Keratinocyte (primary cell): ENCODE measurements around the gene AGPS. TPM values are rescaled to one million over a fixed set of nuclear protein-coding genes. Genes with fewer than 3 reads are reported as not detected.

Experiments used
- DNase-seq: peaks from one replicate; pipeline ENCODE4 v3.0.0-alpha.2; 2011; ENCODE audit warnings: low read depth, missing footprints, low spot score
- FAIRE-seq: peaks from 2 replicates; lab custom pipeline; 2011; peaks lifted over from hg19 to GRCh38; lab: Jason Lieb, UNC
- H2AFZ ChIP-seq: 2 replicates; pipeline ENCODE4 v1.6.0; 2012; ENCODE audit warnings: low read length, control low read depth, inconsistent platforms; ENCODE audit not compliant: control insufficient read depth
- H3K27ac ChIP-seq: 2 replicates; pipeline ENCODE4 v1.5.1; 2011; ENCODE audit warnings: low read length; ENCODE audit not compliant: control insufficient read depth, insufficient read depth
- H3K27me3 ChIP-seq: 3 replicates; pipeline ENCODE4 v1.6.0; 2011; ENCODE audit warnings: low read length; ENCODE audit not compliant: control insufficient read depth, insufficient read depth; ENCODE audit errors: extremely low read depth
- H3K36me3 ChIP-seq, 2 experiments: 2 replicates in 1 of 2; 3 replicates in 1 of 2; pipeline ENCODE4 v1.5.1; 2011; ENCODE audit warnings: low read length in 2 of 2, mild to moderate bottlenecking in 1 of 2; ENCODE audit not compliant: control insufficient read depth in 2 of 2, insufficient read depth in 2 of 2; ENCODE audit errors: extremely low read depth in 1 of 2
- H3K4me1 ChIP-seq: 3 replicates; pipeline ENCODE4 v1.5.1; 2011; ENCODE audit warnings: low read length; ENCODE audit not compliant: control insufficient read depth, insufficient read depth; ENCODE audit errors: extremely low read depth
- H3K4me2 ChIP-seq: 3 replicates; pipeline ENCODE4 v1.6.0; 2011; ENCODE audit warnings: low read depth, low read length; ENCODE audit not compliant: control insufficient read depth, insufficient read depth; ENCODE audit errors: extremely low read depth
- H3K4me3 ChIP-seq, 3 experiments: fragments of 200-600 bp in 1 of 3; sonication (generic) in 1 of 3; 2 replicates in 2 of 3; 3 replicates in 1 of 3; pipeline ENCODE4 v1.5.1; 2011 to 2016; ENCODE audit warnings: low read length in 3 of 3, mild to moderate bottlenecking in 3 of 3, control low read depth in 2 of 3, inconsistent platforms in 1 of 3, low read depth in 1 of 3, mixed read lengths in 1 of 3, mixed run types in 1 of 3, moderate library complexity in 1 of 3; ENCODE audit not compliant: control insufficient read depth in 2 of 3, insufficient read depth in 2 of 3; ENCODE audit errors: extremely low read depth in 1 of 3
- H3K79me2 ChIP-seq: 2 replicates; pipeline ENCODE4 v1.6.0; 2012; ENCODE audit warnings: low read length; ENCODE audit not compliant: control insufficient read depth, insufficient read depth
- H3K9ac ChIP-seq: 3 replicates; pipeline ENCODE4 v1.6.0; 2011; ENCODE audit warnings: low read length; ENCODE audit not compliant: control insufficient read depth, insufficient read depth; ENCODE audit errors: extremely low read depth
- H3K9me1 ChIP-seq: 3 replicates; pipeline ENCODE4 v1.6.0; 2011; ENCODE audit warnings: low read length; ENCODE audit not compliant: control insufficient read depth, insufficient read depth; ENCODE audit errors: extremely low read depth
- H3K9me3 ChIP-seq: 2 replicates; pipeline ENCODE4 v1.5.1; 2012; ENCODE audit warnings: low read depth, low read length; ENCODE audit not compliant: control insufficient read depth
- H4K20me1 ChIP-seq: 3 replicates; pipeline ENCODE4 v1.6.0; 2011; ENCODE audit warnings: low read length; ENCODE audit not compliant: control insufficient read depth, insufficient read depth; ENCODE audit errors: extremely low read depth
- EZH2 ChIP-seq: IDR thresholded peaks from one replicate; pipeline ENCODE4 v1.6.1; 2012; ENCODE audit warnings: inconsistent platforms, mild to moderate bottlenecking, low read length, moderate library complexity
- dilution Hi-C: fragments of 300-500 bp; cut with MboI; formaldehyde crosslinking; loops from one replicate; pipeline ENCODE4 v1.7.0; 2020; ENCODE audit warnings: low sequenced_read_pairs; ENCODE audit not compliant: extremely low pct_ligation_motif_present
- polyA plus RNA-seq, 5 experiments: library from polyadenylated mRNA; depleted of rRNA in 3 of 5; stranded (reverse) in 3 of 5; stranded (forward) in 1 of 5; unstranded in 1 of 5; fragments of >200 nt; gene quantifications; 1 replicate in 1 of 5; 2 replicates in 3 of 5; 3 replicates in 1 of 5; pipeline versions ENCODE4 v1.2.1 to v1.2.3, GENCODE V29; 2011 to 2012; ENCODE audit warnings: missing spikeins in 2 of 5, low read depth in 1 of 5, low replicate concordance in 1 of 5
- TF ChIP-seq, protein P1 (sequence below), 3 experiments: IDR thresholded peaks in 1 of 3; conservative IDR thresholded peaks in 1 of 3; optimal IDR thresholded peaks in 1 of 3; 2 replicates in 2 of 3; 3 replicates in 1 of 3; pipeline versions ENCODE3 to v1.5.1; 2011; ENCODE audit warnings: low read length in 3 of 3, mild to moderate bottlenecking in 3 of 3, moderate library complexity in 2 of 3, control low read depth in 1 of 3, inconsistent platforms in 1 of 3; ENCODE audit not compliant: insufficient read depth in 2 of 3; ENCODE audit errors: extremely low read depth in 1 of 3

The AGPS gene
- polyA plus RNA-seq, 1 donor (not counting 4 experiments of a cell fraction or from before 2014, with no cell fraction given): 28.0 TPM

DNA sequence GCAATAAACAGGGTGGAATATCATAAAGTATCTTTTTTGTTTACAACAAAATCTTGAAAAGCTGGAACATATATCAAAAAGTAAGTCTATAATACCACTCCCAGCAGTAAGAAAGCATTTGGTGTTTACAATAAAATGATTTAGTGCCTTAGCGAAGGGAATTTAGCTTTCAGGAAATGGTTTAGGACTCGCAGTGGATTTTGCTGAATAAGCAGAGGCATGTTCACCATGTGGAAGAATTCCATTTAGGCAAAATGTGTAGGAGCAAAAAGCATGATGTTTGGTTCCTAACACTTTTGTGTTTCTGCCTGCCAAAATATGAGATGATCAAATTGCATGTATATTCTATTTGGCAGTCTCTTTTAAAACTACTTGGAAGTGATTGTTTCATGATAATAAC is 163.6 kb downstream of the AGPS start:
- TF ChIP-seq EZH2: no peak
- TF ChIP-seq, protein P1, sequence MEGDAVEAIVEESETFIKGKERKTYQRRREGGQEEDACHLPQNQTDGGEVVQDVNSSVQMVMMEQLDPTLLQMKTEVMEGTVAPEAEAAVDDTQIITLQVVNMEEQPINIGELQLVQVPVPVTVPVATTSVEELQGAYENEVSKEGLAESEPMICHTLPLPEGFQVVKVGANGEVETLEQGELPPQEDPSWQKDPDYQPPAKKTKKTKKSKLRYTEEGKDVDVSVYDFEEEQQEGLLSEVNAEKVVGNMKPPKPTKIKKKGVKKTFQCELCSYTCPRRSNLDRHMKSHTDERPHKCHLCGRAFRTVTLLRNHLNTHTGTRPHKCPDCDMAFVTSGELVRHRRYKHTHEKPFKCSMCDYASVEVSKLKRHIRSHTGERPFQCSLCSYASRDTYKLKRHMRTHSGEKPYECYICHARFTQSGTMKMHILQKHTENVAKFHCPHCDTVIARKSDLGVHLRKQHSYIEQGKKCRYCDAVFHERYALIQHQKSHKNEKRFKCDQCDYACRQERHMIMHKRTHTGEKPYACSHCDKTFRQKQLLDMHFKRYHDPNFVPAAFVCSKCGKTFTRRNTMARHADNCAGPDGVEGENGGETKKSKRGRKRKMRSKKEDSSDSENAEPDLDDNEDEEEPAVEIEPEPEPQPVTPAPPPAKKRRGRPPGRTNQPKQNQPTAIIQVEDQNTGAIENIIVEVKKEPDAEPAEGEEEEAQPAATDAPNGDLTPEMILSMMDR (optimal IDR thresholded peaks at IDR 0.05 in 1 of 3, IDR thresholded peaks at IDR 0.05 in 1 of 3, conservative IDR thresholded peaks at IDR 0.05 in 1 of 3; ENCODE audit: extremely low read depth in 1 of 3, insufficient read depth in 2 of 3, low read length in 3 of 3): no peak
- FAIRE-seq: no peak

DNA sequence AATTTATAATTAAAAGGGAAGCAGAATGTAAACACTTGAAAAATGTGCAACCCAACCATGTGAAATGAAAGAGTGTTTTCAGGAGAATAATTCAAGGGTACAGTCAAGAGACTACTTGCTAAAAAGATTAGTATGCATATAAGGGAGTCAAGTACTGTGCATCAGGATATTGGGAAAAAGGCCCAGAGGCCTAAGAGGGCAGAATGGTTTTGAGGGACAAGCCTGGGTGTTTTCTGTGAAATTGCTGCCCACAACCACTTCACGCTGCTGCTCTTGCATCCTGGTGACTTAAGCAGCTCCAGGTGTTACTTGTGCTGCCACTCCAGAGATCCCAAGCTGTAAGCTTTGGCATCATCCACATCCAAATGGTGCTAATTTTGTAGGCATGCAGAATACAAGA is 165.2 kb downstream of the AGPS start:
- Histone ChIP-seq H3K27ac (no peak overlapping the region), H3K36me3 (no peaks in the 10 kb centered on the region), H3K4me3 (no peak overlapping the region), H3K4me2 (no peak overlapping the region), H3K79me2 (no peaks in the 10 kb centered on the region), H3K9ac (no peak overlapping the region), H2AFZ (no peak overlapping the region), H3K27me3 (no peaks in the 10 kb centered on the region), H3K9me1 (no peaks in the 10 kb centered on the region), H3K4me1 (no peaks in the 10 kb centered on the region), H4K20me1 (no peaks in the 10 kb centered on the region), H3K9me3 (no peaks in the 10 kb centered on the region)
- dilution Hi-C loops: no loop called here
- TF ChIP-seq, protein P1 (optimal IDR thresholded peaks at IDR 0.05 in 1 of 3, IDR thresholded peaks at IDR 0.05 in 1 of 3, conservative IDR thresholded peaks at IDR 0.05 in 1 of 3; ENCODE audit: extremely low read depth in 1 of 3, insufficient read depth in 2 of 3, low read length in 3 of 3): no peak
- no peak for TF ChIP-seq EZH2
- DNase-seq: no peak
- FAIRE-seq: no peak

More for the DNA sequence above, 163.6 kb downstream of the AGPS start:
- dilution Hi-C loops: no loop called here
- Histone ChIP-seq H3K27ac (no peak overlapping the region), H3K9me3 (no peaks in the 10 kb centered on the region), H3K4me1 (no peaks in the 10 kb centered on the region), H3K4me2 (no peak overlapping the region), H3K27me3 (no peaks in the 10 kb centered on the region), H2AFZ (no peak overlapping the region), H3K4me3 (no peak overlapping the region), H3K36me3 (no peaks in the 10 kb centered on the region), H3K9ac (no peak overlapping the region), H4K20me1 (no peaks in the 10 kb centered on the region), H3K79me2 (no peaks in the 10 kb centered on the region), H3K9me1 (no peaks in the 10 kb centered on the region)
- DNase-seq: no peak
